IMR-90 (cell line): Measurements from ENCODE around the gene CYP26A1. TPM values are rescaled to one million over a fixed set of nuclear protein-coding genes. Genes with fewer than 3 reads are reported as not detected.
A peak's percentile ranks its signal among the peaks of the same experiment; 100 is the strongest.

Experiments
- ATAC-seq: fragments of 200-7000 bp; cut with Tn5 transposase; 2 replicates; pipeline ENCODE4 v1.9.1; 2020; ENCODE audit warnings: low read depth, mild to moderate bottlenecking, moderate library complexity
- BruUV-seq: library from RNA; stranded (reverse); fragments of 400-500 nt; replicated peaks from 2 replicates; lab custom pipeline; 2021; lab: Mats Ljungman, UMichigan
- CTCF ChIA-PET: fragments of 300-600 bp; formaldehyde crosslinking; extraction: SDS; loops from one replicate; lab custom pipeline; 2021; ENCODE audit warnings: antibody characterized with exemption; lab: Yijun Ruan, JAX
- POLR2A ChIA-PET: fragments of 300-600 bp; sonication (Branson Sonifier 250); formaldehyde crosslinking; loops from one replicate; lab custom pipeline; 2022; ENCODE audit warnings: antibody characterized with exemption; ENCODE audit not compliant: unreplicated experiment; lab: Charles Lee
- DNase-seq: peaks from one replicate; pipeline ENCODE4 v3.0.0; 2013
- H2AFZ ChIP-seq: replicated peaks from 2 replicates; pipeline ENCODE3; 2013; ENCODE audit warnings: low read length, mild to moderate bottlenecking; ENCODE audit not compliant: poor library complexity
- H2AK5ac ChIP-seq: 2 replicates; pipeline ENCODE4 v1.6.1; 2013; ENCODE audit warnings: low read depth, low read length, inconsistent platforms
- H2AK9ac ChIP-seq: replicated peaks from 2 replicates; pipeline ENCODE3; 2013; ENCODE audit warnings: mild to moderate bottlenecking, low read depth, low read length, moderate library complexity; ENCODE audit not compliant: poor library complexity
- H2BK120ac ChIP-seq: 2 replicates; pipeline ENCODE4 v1.6.1; 2013; ENCODE audit warnings: low read depth, low read length, inconsistent platforms
- H2BK15ac ChIP-seq: 3 replicates; pipeline ENCODE4 v1.6.1; 2013; ENCODE audit warnings: low read depth, low read length, inconsistent platforms
- H2BK20ac ChIP-seq: 2 replicates; pipeline ENCODE4 v1.6.1; 2013; ENCODE audit warnings: low read depth, mild to moderate bottlenecking, inconsistent platforms, low read length, moderate library complexity
- H2BK5ac ChIP-seq: 2 replicates; pipeline ENCODE4 v1.6.1; 2013; ENCODE audit warnings: mild to moderate bottlenecking, low read depth, low read length, inconsistent platforms; ENCODE audit not compliant: poor library complexity, severe bottlenecking
- H3K14ac ChIP-seq: replicated peaks from 2 replicates; pipeline ENCODE4 v1.6.1; 2013; ENCODE audit warnings: low read depth, low read length, inconsistent platforms
- H3K18ac ChIP-seq: 2 replicates; pipeline ENCODE4 v1.6.1; 2013; ENCODE audit warnings: low read depth, low read length, control low read depth
- H3K23ac ChIP-seq: 2 replicates; pipeline ENCODE4 v1.6.1; 2013; ENCODE audit warnings: low read depth, low read length, inconsistent platforms
- H3K27ac ChIP-seq: 2 replicates; pipeline ENCODE4 v1.5.1; 2013; ENCODE audit warnings: mild to moderate bottlenecking, control low read depth, low read length; ENCODE audit not compliant: insufficient read depth
- H3K27me3 ChIP-seq: 2 replicates; pipeline ENCODE4 v1.6.1; 2013; ENCODE audit warnings: low read length; ENCODE audit not compliant: control insufficient read depth, insufficient read depth
- H3K36me3 ChIP-seq: 2 replicates; pipeline ENCODE4 v1.6.1; 2013; ENCODE audit warnings: low read length, mixed read lengths; ENCODE audit not compliant: control insufficient read depth, insufficient read depth
- H3K4ac ChIP-seq: 2 replicates; pipeline ENCODE4 v1.6.1; 2013; ENCODE audit warnings: low read depth, low read length, inconsistent platforms
- H3K4me1 ChIP-seq: 2 replicates; pipeline ENCODE4 v1.6.1; 2013; ENCODE audit warnings: low read length, mixed read lengths; ENCODE audit not compliant: control insufficient read depth, insufficient read depth
- H3K4me2 ChIP-seq: 2 replicates; pipeline ENCODE4 v1.6.1; 2013; ENCODE audit warnings: low read depth, mild to moderate bottlenecking, control low read depth, low read length, moderate library complexity
- H3K4me3 ChIP-seq: 2 replicates; pipeline ENCODE4 v1.5.1; 2013; ENCODE audit warnings: low read depth, mild to moderate bottlenecking, control low read depth, low read length, moderate library complexity; ENCODE audit not compliant: insufficient read depth
- H3K56ac ChIP-seq: 2 replicates; pipeline ENCODE4 v1.6.1; 2013; ENCODE audit warnings: low read length, inconsistent platforms; ENCODE audit not compliant: insufficient read depth; ENCODE audit errors: extremely low read depth
- H3K79me1 ChIP-seq, 2 experiments: 2 replicates each; pipeline ENCODE4 v1.6.1; 2013; ENCODE audit warnings: low read length in 2 of 2, inconsistent platforms in 1 of 2, low read depth in 1 of 2
- H3K9ac ChIP-seq: 2 replicates; pipeline ENCODE4 v1.6.1; 2013; ENCODE audit warnings: low read depth, low read length, control low read depth
- H3K9me1 ChIP-seq: 2 replicates; pipeline ENCODE4 v1.6.1; 2013; ENCODE audit warnings: low read length, inconsistent platforms; ENCODE audit not compliant: insufficient read depth
- H3K9me3 ChIP-seq: 2 replicates; pipeline ENCODE4 v1.6.1; 2013; ENCODE audit warnings: low read length; ENCODE audit not compliant: control insufficient read depth, insufficient read depth
- H4K20me1 ChIP-seq: 2 replicates; pipeline ENCODE4 v1.6.1; 2013; ENCODE audit warnings: low read length, inconsistent platforms; ENCODE audit not compliant: insufficient read depth
- H4K5ac ChIP-seq: 2 replicates; pipeline ENCODE4 v1.6.1; 2013; ENCODE audit warnings: mild to moderate bottlenecking, low read depth, low read length, control low read depth
- H4K8ac ChIP-seq, 2 experiments: 2 replicates each; pipeline ENCODE4 v1.6.1; 2013; ENCODE audit warnings: low read depth in 2 of 2, low read length in 2 of 2, control low read depth in 1 of 2, inconsistent platforms in 1 of 2
- H4K91ac ChIP-seq: 2 replicates; pipeline ENCODE4 v1.6.1; 2013; ENCODE audit warnings: low read depth, low read length, inconsistent platforms; ENCODE audit not compliant: insufficient read depth
- CEBPB ChIP-seq: IDR thresholded peaks from 2 replicates; pipeline ENCODE4 v1.6.1; 2012; ENCODE audit warnings: low read depth, low read length, improper control_type of control experiment
- CHD1 ChIP-seq: IDR thresholded peaks from 2 replicates; pipeline ENCODE4 v1.6.1; 2012; ENCODE audit warnings: low read depth, low read length, improper control_type of control experiment
- MAFK ChIP-seq: IDR thresholded peaks from 2 replicates; pipeline ENCODE4 v1.6.1; 2012; ENCODE audit warnings: low read depth, low read length, improper control_type of control experiment
- RCOR1 ChIP-seq: IDR thresholded peaks from 2 replicates; pipeline ENCODE4 v1.6.1; 2012; ENCODE audit warnings: mild to moderate bottlenecking, low read length, improper control_type of control experiment; ENCODE audit not compliant: insufficient replicate concordance
- WGBS, 2 experiments: methylation state at CpG; one replicate each; pipeline versions ENCODE4 v1.1.5 to v1.1.7; 2013; ENCODE audit warnings: missing lambda C conversion rate in 2 of 2; ENCODE audit not compliant: insufficient read length in 1 of 2; ENCODE audit errors: extremely low coverage in 2 of 2; 5-methylcytosine and 5-hydroxymethylcytosine counted together
- dilution Hi-C: fragments of 300-500 bp; cut with HindIII; formaldehyde crosslinking; loops from one replicate; pipeline ENCODE4 v1.14.3; 2018; ENCODE audit warnings: low sequenced_read_pairs; ENCODE audit not compliant: unreplicated experiment
- in situ Hi-C: fragments of 300-500 bp; cut with MboI; formaldehyde crosslinking; loops from 3 replicates; pipeline ENCODE4 v1.14.3; 2019; ENCODE audit warnings: low sequenced_read_pairs, inconsistent platforms, mixed read lengths
- intact Hi-C: fragments of 100-400 bp; cut with micrococcal nuclease; formaldehyde crosslinking; loops from 2 replicates; pipeline ENCODE4 v1.10.0; 2022
- polyA plus RNA-seq, 3 experiments: library from polyadenylated mRNA; depleted of rRNA; stranded (reverse); fragments of >200 nt; gene quantifications; 2 replicates each; pipeline ENCODE4 v1.2.3, GENCODE V29; 2012; ENCODE audit warnings: low replicate concordance in 1 of 3
- total RNA-seq: library from RNA; depleted of rRNA; stranded (reverse); fragments of >200 nt; gene quantifications from 2 replicates; pipeline ENCODE4 v1.2.3, GENCODE V29; 2012
- TF ChIP-seq, protein P1 (sequence below): conservative IDR thresholded peaks from 2 replicates; pipeline ENCODE4 v1.5.1; 2012; ENCODE audit warnings: mild to moderate bottlenecking, low read depth, low read length, improper control_type of control experiment

The CYP26A1 gene
- total and polyA plus RNA-seq, 2 of the 4 experiments (the other 2 are of a cell fraction): 0.15 TPM; not detected in 1

GRCh38 chr10:93065675-93066543, 7.8 kb upstream of the CYP26A1 start:
- BruUV-seq: no TSS peak

More at GRCh38 chr10:93065675-93066543, 7.8 kb upstream of the CYP26A1 start:
- WGBS, 2 experiments: 4% methylated on average over 38 of the region's 81 CpGs; no CpG with 5 or more reads in 1 of the 2 experiments
- POLR2A ChIA-PET: no interaction called here
- H3K27me3 ChIP-seq: peaks cover 98% of the 10 kb centered on the region
- no peak overlapping the region for H4K5ac ChIP-seq
- H2AFZ ChIP-seq: peak overlapping the region; percentile 72
- H3K56ac ChIP-seq: no peak overlapping the region
- no peak for DNase-seq
- in situ Hi-C loops: no loop called here
- no peak overlapping the region for H4K8ac ChIP-seq
- H3K4ac ChIP-seq: no peak overlapping the region
- no peak overlapping the region for H2BK20ac ChIP-seq
- no peak overlapping the region for H3K23ac ChIP-seq
- peaks cover 13% of the 10 kb centered on the region; the same call in 1 of the 2 replicates for H4K20me1 ChIP-seq
- no peaks in the 10 kb centered on the region for H3K79me1 ChIP-seq
- no peak overlapping the region for H2BK120ac ChIP-seq
- TF ChIP-seq, protein P1, sequence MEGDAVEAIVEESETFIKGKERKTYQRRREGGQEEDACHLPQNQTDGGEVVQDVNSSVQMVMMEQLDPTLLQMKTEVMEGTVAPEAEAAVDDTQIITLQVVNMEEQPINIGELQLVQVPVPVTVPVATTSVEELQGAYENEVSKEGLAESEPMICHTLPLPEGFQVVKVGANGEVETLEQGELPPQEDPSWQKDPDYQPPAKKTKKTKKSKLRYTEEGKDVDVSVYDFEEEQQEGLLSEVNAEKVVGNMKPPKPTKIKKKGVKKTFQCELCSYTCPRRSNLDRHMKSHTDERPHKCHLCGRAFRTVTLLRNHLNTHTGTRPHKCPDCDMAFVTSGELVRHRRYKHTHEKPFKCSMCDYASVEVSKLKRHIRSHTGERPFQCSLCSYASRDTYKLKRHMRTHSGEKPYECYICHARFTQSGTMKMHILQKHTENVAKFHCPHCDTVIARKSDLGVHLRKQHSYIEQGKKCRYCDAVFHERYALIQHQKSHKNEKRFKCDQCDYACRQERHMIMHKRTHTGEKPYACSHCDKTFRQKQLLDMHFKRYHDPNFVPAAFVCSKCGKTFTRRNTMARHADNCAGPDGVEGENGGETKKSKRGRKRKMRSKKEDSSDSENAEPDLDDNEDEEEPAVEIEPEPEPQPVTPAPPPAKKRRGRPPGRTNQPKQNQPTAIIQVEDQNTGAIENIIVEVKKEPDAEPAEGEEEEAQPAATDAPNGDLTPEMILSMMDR: 0 out of 2 replicates have a peak, but pooled peaks have one; percentile 14
- TF ChIP-seq MAFK (no peak), CHD1 (no peak), CEBPB (no peak), RCOR1 (no peak)
- no peak overlapping the region for H3K9ac ChIP-seq
- intact Hi-C loops: no loop called here
- H4K91ac ChIP-seq: no peak overlapping the region
- peak; percentile 19 for ATAC-seq
- H3K9me1 ChIP-seq: no peaks in the 10 kb centered on the region
- H3K9me3 ChIP-seq: no peaks in the 10 kb centered on the region
- H2AK9ac ChIP-seq: no peak overlapping the region
- peak overlapping the region; percentile 33 for H3K4me2 ChIP-seq
- peak overlapping the region; percentile 13 for H3K4me3 ChIP-seq
- no peaks in the 10 kb centered on the region for H3K36me3 ChIP-seq
- H3K18ac ChIP-seq: no peak overlapping the region
- no peak overlapping the region for H3K27ac ChIP-seq
- no peak overlapping the region for H2AK5ac ChIP-seq
- peaks cover 6% of the 10 kb centered on the region; the same call in 1 of the 2 replicates for H3K4me1 ChIP-seq
- H2BK5ac ChIP-seq: no peak overlapping the region
- CTCF ChIA-PET: interaction anchor here (0.5 to 1.3 kb wide), 4 partner anchors 10 to 455 kb away, joined by 3 to 4 read pairs (median 3); no protein-coding TSS in a partner anchor
- H2BK15ac ChIP-seq: no peak overlapping the region
- dilution Hi-C loops: no loop called here
- no peak overlapping the region for H3K14ac ChIP-seq
